IMR-90 (cell line): Measurements from ENCODE around the gene RALGPS1. TPM values are rescaled to one million over a fixed set of nuclear protein-coding genes. Genes with fewer than 3 reads are reported as not detected.

Experiments
- ATAC-seq: fragments of 200-7000 bp; cut with Tn5 transposase; 2 replicates; pipeline ENCODE4 v1.9.1; 2020; ENCODE audit warnings: low read depth, mild to moderate bottlenecking, moderate library complexity
- BruUV-seq: library from RNA; stranded (reverse); fragments of 400-500 nt; replicated peaks from 2 replicates; lab custom pipeline; 2021; lab: Mats Ljungman, UMichigan
- CTCF ChIA-PET: fragments of 300-600 bp; formaldehyde crosslinking; extraction: SDS; loops from one replicate; lab custom pipeline; 2021; ENCODE audit warnings: antibody characterized with exemption; lab: Yijun Ruan, JAX
- POLR2A ChIA-PET: fragments of 300-600 bp; sonication (Branson Sonifier 250); formaldehyde crosslinking; loops from one replicate; lab custom pipeline; 2022; ENCODE audit warnings: antibody characterized with exemption; ENCODE audit not compliant: unreplicated experiment; lab: Charles Lee
- DNase-seq: peaks from one replicate; pipeline ENCODE4 v3.0.0; 2013
- H2AFZ ChIP-seq: replicated peaks from 2 replicates; pipeline ENCODE3; 2013; ENCODE audit warnings: low read length, mild to moderate bottlenecking; ENCODE audit not compliant: poor library complexity
- H2AK5ac ChIP-seq: 2 replicates; pipeline ENCODE4 v1.6.1; 2013; ENCODE audit warnings: low read depth, low read length, inconsistent platforms
- H2AK9ac ChIP-seq: replicated peaks from 2 replicates; pipeline ENCODE3; 2013; ENCODE audit warnings: mild to moderate bottlenecking, low read depth, low read length, moderate library complexity; ENCODE audit not compliant: poor library complexity
- H2BK120ac ChIP-seq: 2 replicates; pipeline ENCODE4 v1.6.1; 2013; ENCODE audit warnings: low read depth, low read length, inconsistent platforms
- H2BK15ac ChIP-seq: 3 replicates; pipeline ENCODE4 v1.6.1; 2013; ENCODE audit warnings: low read depth, low read length, inconsistent platforms
- H2BK20ac ChIP-seq: 2 replicates; pipeline ENCODE4 v1.6.1; 2013; ENCODE audit warnings: low read depth, mild to moderate bottlenecking, inconsistent platforms, low read length, moderate library complexity
- H2BK5ac ChIP-seq: 2 replicates; pipeline ENCODE4 v1.6.1; 2013; ENCODE audit warnings: mild to moderate bottlenecking, low read depth, low read length, inconsistent platforms; ENCODE audit not compliant: poor library complexity, severe bottlenecking
- H3K14ac ChIP-seq: replicated peaks from 2 replicates; pipeline ENCODE4 v1.6.1; 2013; ENCODE audit warnings: low read depth, low read length, inconsistent platforms
- H3K18ac ChIP-seq: 2 replicates; pipeline ENCODE4 v1.6.1; 2013; ENCODE audit warnings: low read depth, low read length, control low read depth
- H3K23ac ChIP-seq: 2 replicates; pipeline ENCODE4 v1.6.1; 2013; ENCODE audit warnings: low read depth, low read length, inconsistent platforms
- H3K27ac ChIP-seq: 2 replicates; pipeline ENCODE4 v1.5.1; 2013; ENCODE audit warnings: mild to moderate bottlenecking, control low read depth, low read length; ENCODE audit not compliant: insufficient read depth
- H3K27me3 ChIP-seq: 2 replicates; pipeline ENCODE4 v1.6.1; 2013; ENCODE audit warnings: low read length; ENCODE audit not compliant: control insufficient read depth, insufficient read depth
- H3K36me3 ChIP-seq: 2 replicates; pipeline ENCODE4 v1.6.1; 2013; ENCODE audit warnings: low read length, mixed read lengths; ENCODE audit not compliant: control insufficient read depth, insufficient read depth
- H3K4ac ChIP-seq: 2 replicates; pipeline ENCODE4 v1.6.1; 2013; ENCODE audit warnings: low read depth, low read length, inconsistent platforms
- H3K4me1 ChIP-seq: 2 replicates; pipeline ENCODE4 v1.6.1; 2013; ENCODE audit warnings: low read length, mixed read lengths; ENCODE audit not compliant: control insufficient read depth, insufficient read depth
- H3K4me2 ChIP-seq: 2 replicates; pipeline ENCODE4 v1.6.1; 2013; ENCODE audit warnings: low read depth, mild to moderate bottlenecking, control low read depth, low read length, moderate library complexity
- H3K4me3 ChIP-seq: 2 replicates; pipeline ENCODE4 v1.5.1; 2013; ENCODE audit warnings: low read depth, mild to moderate bottlenecking, control low read depth, low read length, moderate library complexity; ENCODE audit not compliant: insufficient read depth
- H3K56ac ChIP-seq: 2 replicates; pipeline ENCODE4 v1.6.1; 2013; ENCODE audit warnings: low read length, inconsistent platforms; ENCODE audit not compliant: insufficient read depth; ENCODE audit errors: extremely low read depth
- H3K79me1 ChIP-seq, 2 experiments: 2 replicates each; pipeline ENCODE4 v1.6.1; 2013; ENCODE audit warnings: low read length in 2 of 2, inconsistent platforms in 1 of 2, low read depth in 1 of 2
- H3K9ac ChIP-seq: 2 replicates; pipeline ENCODE4 v1.6.1; 2013; ENCODE audit warnings: low read depth, low read length, control low read depth
- H3K9me1 ChIP-seq: 2 replicates; pipeline ENCODE4 v1.6.1; 2013; ENCODE audit warnings: low read length, inconsistent platforms; ENCODE audit not compliant: insufficient read depth
- H3K9me3 ChIP-seq: 2 replicates; pipeline ENCODE4 v1.6.1; 2013; ENCODE audit warnings: low read length; ENCODE audit not compliant: control insufficient read depth, insufficient read depth
- H4K20me1 ChIP-seq: 2 replicates; pipeline ENCODE4 v1.6.1; 2013; ENCODE audit warnings: low read length, inconsistent platforms; ENCODE audit not compliant: insufficient read depth
- H4K5ac ChIP-seq: 2 replicates; pipeline ENCODE4 v1.6.1; 2013; ENCODE audit warnings: mild to moderate bottlenecking, low read depth, low read length, control low read depth
- H4K8ac ChIP-seq, 2 experiments: 2 replicates each; pipeline ENCODE4 v1.6.1; 2013; ENCODE audit warnings: low read depth in 2 of 2, low read length in 2 of 2, control low read depth in 1 of 2, inconsistent platforms in 1 of 2
- H4K91ac ChIP-seq: 2 replicates; pipeline ENCODE4 v1.6.1; 2013; ENCODE audit warnings: low read depth, low read length, inconsistent platforms; ENCODE audit not compliant: insufficient read depth
- BHLHE40 ChIP-seq: fragments of 150-350 bp; IDR thresholded peaks from 2 replicates; pipeline ENCODE4 v1.6.1; 2016; ENCODE audit warnings: mild to moderate bottlenecking, low read depth, low read length
- CHD1 ChIP-seq: IDR thresholded peaks from 2 replicates; pipeline ENCODE4 v1.6.1; 2012; ENCODE audit warnings: low read depth, low read length, improper control_type of control experiment
- FOS ChIP-seq: fragments of 150-350 bp; IDR thresholded peaks from 2 replicates; pipeline ENCODE4 v1.6.1; 2016; ENCODE audit warnings: low read depth, low read length
- MAFK ChIP-seq: IDR thresholded peaks from 2 replicates; pipeline ENCODE4 v1.6.1; 2012; ENCODE audit warnings: low read depth, low read length, improper control_type of control experiment
- MAZ ChIP-seq: IDR thresholded peaks from 2 replicates; pipeline ENCODE4 v1.6.1; 2012; ENCODE audit warnings: low read depth, mild to moderate bottlenecking, low read length, improper control_type of control experiment, moderate library complexity, borderline replicate concordance
- MXI1 ChIP-seq: IDR thresholded peaks from 2 replicates; pipeline ENCODE4 v1.6.1; 2012; ENCODE audit warnings: low read depth, mild to moderate bottlenecking, low read length, moderate library complexity, borderline replicate concordance
- NFE2L2 ChIP-seq: fragments of 150-350 bp; IDR thresholded peaks from 2 replicates; pipeline ENCODE4 v1.6.1; 2016; ENCODE audit warnings: low read depth, mild to moderate bottlenecking, low read length
- POLR2A ChIP-seq: IDR thresholded peaks from 2 replicates; pipeline ENCODE4 v1.6.1; 2012; ENCODE audit warnings: mild to moderate bottlenecking, low read depth, low read length
- RAD21 ChIP-seq: IDR thresholded peaks from 2 replicates; pipeline ENCODE4 v1.6.1; 2012; ENCODE audit warnings: low read length, improper control_type of control experiment
- RCOR1 ChIP-seq: IDR thresholded peaks from 2 replicates; pipeline ENCODE4 v1.6.1; 2012; ENCODE audit warnings: mild to moderate bottlenecking, low read length, improper control_type of control experiment; ENCODE audit not compliant: insufficient replicate concordance
- RFX5 ChIP-seq: IDR thresholded peaks from 2 replicates; pipeline ENCODE4 v1.8.0; 2012; ENCODE audit warnings: low read depth, mild to moderate bottlenecking, low read length, moderate library complexity
- SMC3 ChIP-seq: fragments of 150-350 bp; IDR thresholded peaks from 2 replicates; pipeline ENCODE4 v1.6.1; 2016; ENCODE audit warnings: low read depth, mild to moderate bottlenecking, antibody characterized with exemption, low read length, moderate library complexity
- WGBS, 2 experiments: methylation state at CpG; one replicate each; pipeline versions ENCODE4 v1.1.5 to v1.1.7; 2013; ENCODE audit warnings: missing lambda C conversion rate in 2 of 2; ENCODE audit not compliant: insufficient read length in 1 of 2; ENCODE audit errors: extremely low coverage in 2 of 2; 5-methylcytosine and 5-hydroxymethylcytosine counted together
- dilution Hi-C: fragments of 300-500 bp; cut with HindIII; formaldehyde crosslinking; loops from one replicate; pipeline ENCODE4 v1.14.3; 2018; ENCODE audit warnings: low sequenced_read_pairs; ENCODE audit not compliant: unreplicated experiment
- in situ Hi-C: fragments of 300-500 bp; cut with MboI; formaldehyde crosslinking; loops from 3 replicates; pipeline ENCODE4 v1.14.3; 2019; ENCODE audit warnings: low sequenced_read_pairs, inconsistent platforms, mixed read lengths
- intact Hi-C: fragments of 100-400 bp; cut with micrococcal nuclease; formaldehyde crosslinking; loops from 2 replicates; pipeline ENCODE4 v1.10.0; 2022
- polyA plus RNA-seq, 3 experiments: library from polyadenylated mRNA; depleted of rRNA; stranded (reverse); fragments of >200 nt; gene quantifications; 2 replicates each; pipeline ENCODE4 v1.2.3, GENCODE V29; 2012; ENCODE audit warnings: low replicate concordance in 1 of 3
- total RNA-seq: library from RNA; depleted of rRNA; stranded (reverse); fragments of >200 nt; gene quantifications from 2 replicates; pipeline ENCODE4 v1.2.3, GENCODE V29; 2012
- TF ChIP-seq, protein P1 (sequence below): fragments of 150-350 bp; IDR thresholded peaks from 2 replicates; pipeline ENCODE4 v1.6.1; 2016; ENCODE audit warnings: low read depth, mild to moderate bottlenecking, low read length, moderate library complexity, borderline replicate concordance

RALGPS1 gene
- total and polyA plus RNA-seq, 2 of the 4 experiments (the other 2 are of a cell fraction) = 0.90 to 2.8 TPM

DNA sequence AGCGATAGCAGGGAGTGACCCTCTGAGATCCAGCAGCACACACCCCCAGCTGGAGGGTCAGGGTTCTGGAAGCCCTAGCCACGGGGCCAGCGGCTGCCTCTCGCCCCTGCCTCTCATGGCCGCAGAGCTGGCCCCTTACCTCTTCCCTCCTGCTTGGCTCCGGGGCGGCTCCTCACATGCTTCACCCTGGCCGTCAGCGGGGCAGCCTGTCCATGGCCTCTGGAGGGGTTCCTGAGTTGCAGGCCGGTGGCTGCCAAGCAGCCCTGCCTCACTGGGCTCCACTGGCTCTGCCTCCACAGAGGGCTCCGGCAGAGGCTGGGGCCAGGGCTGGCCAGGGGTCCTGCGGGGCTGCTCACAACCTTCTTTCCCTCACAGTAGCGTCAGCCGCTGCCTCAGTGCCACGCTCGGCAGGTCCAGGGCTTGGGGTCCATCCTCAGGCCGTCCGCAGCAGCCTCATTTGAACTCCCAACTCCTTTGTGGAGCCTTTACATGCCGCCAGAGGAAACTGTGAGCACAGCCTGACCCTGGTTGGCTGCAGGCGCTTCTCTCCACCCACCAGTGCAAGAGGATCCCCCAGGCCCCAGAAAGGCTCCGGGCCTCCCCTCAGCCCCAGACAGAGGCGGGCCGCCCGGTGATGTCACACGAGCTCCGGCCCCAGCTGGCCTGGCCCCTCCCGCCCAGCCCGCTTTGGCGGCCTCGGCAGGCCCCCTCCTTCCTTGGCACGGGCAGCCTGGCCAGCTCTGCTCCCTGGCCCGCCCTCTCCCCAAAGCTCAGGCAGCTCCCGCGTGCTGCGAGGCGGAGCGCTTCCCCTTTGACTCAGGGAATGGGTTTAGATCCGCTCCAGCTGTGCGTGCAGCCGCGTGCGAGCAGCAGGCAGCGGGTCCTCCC is 207.8 kb downstream of the RALGPS1 start, which contains the start of gene ANGPTL2:
Gene ANGPTL2 (minus strand): TSS at position 460 of the 888 bp plus-strand sequence. CDS start 13,904 bp downstream, outside the sequence.
- peak within 1 kb of the TSS; percentile 75 for H2BK5ac ChIP-seq
- POLR2A ChIA-PET = interaction anchor here (0.5 to 1.4 kb wide), 3 partner anchors 11 to 40 kb away, joined by 3 to 8 read pairs (median 6); no protein-coding TSS in a partner anchor
- in situ Hi-C loops = loop anchor here (5.0 kb wide), 1 partner anchor 65 kb away; no protein-coding TSS in a partner anchor

More for the DNA sequence above, 207.8 kb downstream of the RALGPS1 start, which contains the start of gene ANGPTL2:
- Histone ChIP-seq H3K27ac (peak within 1 kb of the TSS; percentile 83), H4K8ac (peak within 1 kb of the TSS; percentile 44 to 88; a peak in 3 of 4 replicates), H3K9me1 (peaks cover 31% of the 10 kb centered on the region), H4K5ac (peak within 1 kb of the TSS; percentile 37), H3K9ac (peak within 1 kb of the TSS; percentile 85), H3K23ac (peak within 1 kb of the TSS; percentile 90), H3K9me3 (no peaks in the 10 kb centered on the region), H3K4me3 (peak within 1 kb of the TSS; percentile 69), H3K56ac (peak within 1 kb of the TSS; percentile 41; the same call in 1 of the 2 replicates), H3K14ac (peak within 1 kb of the TSS; percentile 94), H2BK20ac (peak within 1 kb of the TSS; percentile 90), H3K79me1 (peaks cover 26 to 42% of the 10 kb centered on the region in 2 experiments), H3K4ac (peak within 1 kb of the TSS; percentile 94), H2AFZ (peak within 1 kb of the TSS; percentile 92), H3K18ac (peak within 1 kb of the TSS; percentile 56), H4K20me1 (peaks cover 25% of the 10 kb centered on the region), H2BK120ac (peak within 1 kb of the TSS; percentile 98), H4K91ac (peak within 1 kb of the TSS; percentile 93), H3K36me3 (peaks cover 23% of the 10 kb centered on the region; the same call in 1 of the 2 replicates), H3K4me1 (peaks cover 27% of the 10 kb centered on the region), H2AK9ac (peak within 1 kb of the TSS; percentile 94), H2BK15ac (peak within 1 kb of the TSS; percentile 91; the same call in 2 of the 3 replicates), H3K4me2 (peak within 1 kb of the TSS; percentile 71), H3K27me3 (no peaks in the 10 kb centered on the region), H2AK5ac (peak within 1 kb of the TSS; percentile 96)
- dilution Hi-C loops (no loop called here), intact Hi-C loops (loop anchor here (1.0 kb wide), 5 partner anchors 37 to 182 kb away; no protein-coding TSS in a partner anchor)
- CTCF ChIA-PET = interaction anchor here (0.6 to 1.5 kb wide), 5 partner anchors 9 to 154 kb away, joined by 3 to 5 read pairs (median 3); no protein-coding TSS in a partner anchor
- BruUV-seq = no TSS peak
- TF ChIP-seq FOS = peak; percentile 41
- TF ChIP-seq BHLHE40 = peak; percentile 95
- TF ChIP-seq MAZ = peak; percentile 96; the same call in 1 of the 2 replicates
- TF ChIP-seq, protein P1, sequence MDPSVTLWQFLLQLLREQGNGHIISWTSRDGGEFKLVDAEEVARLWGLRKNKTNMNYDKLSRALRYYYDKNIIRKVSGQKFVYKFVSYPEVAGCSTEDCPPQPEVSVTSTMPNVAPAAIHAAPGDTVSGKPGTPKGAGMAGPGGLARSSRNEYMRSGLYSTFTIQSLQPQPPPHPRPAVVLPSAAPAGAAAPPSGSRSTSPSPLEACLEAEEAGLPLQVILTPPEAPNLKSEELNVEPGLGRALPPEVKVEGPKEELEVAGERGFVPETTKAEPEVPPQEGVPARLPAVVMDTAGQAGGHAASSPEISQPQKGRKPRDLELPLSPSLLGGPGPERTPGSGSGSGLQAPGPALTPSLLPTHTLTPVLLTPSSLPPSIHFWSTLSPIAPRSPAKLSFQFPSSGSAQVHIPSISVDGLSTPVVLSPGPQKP = no peak
- peak; percentile 77; the same call in 1 of the 2 replicates for TF ChIP-seq CHD1
- no peak for TF ChIP-seq MAFK
- TF ChIP-seq RAD21 = peak; percentile 3
- no peak for TF ChIP-seq SMC3
- peak; percentile 94 for TF ChIP-seq POLR2A
- TF ChIP-seq RFX5 = no peak
- no peak for TF ChIP-seq NFE2L2
- no peak for TF ChIP-seq RCOR1
- 0 out of 2 replicates have a peak, but pooled peaks have one; percentile 63 for TF ChIP-seq MXI1
- 1% methylated on average over 15 of the region's 43 CpGs; no CpG with 5 or more reads in 1 of the 2 experiments for WGBS, 2 experiments
- ATAC-seq = peak; percentile 92
- peak; percentile 95 for DNase-seq
